ENCODE data around the gene RMDN3. TPM values are rescaled to one million over a fixed set of nuclear protein-coding genes. Genes with fewer than 3 reads are reported as not detected.

Gene RMDN3
- total RNA-seq, 1 donor from 2014 or later = 20.6 TPM

DNA sequence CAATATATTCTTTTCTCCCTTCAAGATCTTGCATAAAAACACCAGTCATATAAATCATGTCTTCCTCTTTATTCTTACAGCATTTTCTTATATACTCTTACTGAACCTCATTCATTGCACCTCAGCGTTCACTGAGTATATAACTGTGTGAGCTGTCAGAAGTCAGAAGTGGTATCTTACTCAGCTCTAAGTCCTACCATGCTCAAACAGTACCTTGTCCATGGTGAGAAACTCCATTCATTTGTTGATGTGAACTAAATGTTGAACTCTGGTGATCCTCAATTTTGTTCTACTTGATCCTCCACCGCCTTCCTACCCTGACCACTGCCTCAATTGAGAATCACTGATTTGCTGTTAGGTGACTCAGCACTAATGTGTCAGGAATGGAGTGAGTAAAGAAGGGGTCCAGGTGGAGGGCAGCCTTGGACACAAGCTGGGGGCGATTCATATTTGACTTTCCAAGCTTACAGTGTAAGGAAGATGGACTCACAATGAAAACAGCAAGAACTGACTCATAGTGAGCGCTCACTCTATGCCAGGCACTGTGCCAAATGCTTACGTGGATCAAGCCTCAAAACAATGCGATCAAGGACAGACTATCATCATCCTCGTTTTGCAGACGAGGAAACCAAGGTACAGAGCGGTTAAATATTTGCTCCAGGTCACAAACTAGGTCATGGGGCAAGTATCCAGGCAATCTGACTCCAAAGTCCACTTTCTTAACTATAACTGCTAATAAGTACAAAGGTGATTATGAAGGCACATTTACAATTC is 38.3 kb upstream of the RMDN3 start:
- TF ChIP-seq, protein P1, sequence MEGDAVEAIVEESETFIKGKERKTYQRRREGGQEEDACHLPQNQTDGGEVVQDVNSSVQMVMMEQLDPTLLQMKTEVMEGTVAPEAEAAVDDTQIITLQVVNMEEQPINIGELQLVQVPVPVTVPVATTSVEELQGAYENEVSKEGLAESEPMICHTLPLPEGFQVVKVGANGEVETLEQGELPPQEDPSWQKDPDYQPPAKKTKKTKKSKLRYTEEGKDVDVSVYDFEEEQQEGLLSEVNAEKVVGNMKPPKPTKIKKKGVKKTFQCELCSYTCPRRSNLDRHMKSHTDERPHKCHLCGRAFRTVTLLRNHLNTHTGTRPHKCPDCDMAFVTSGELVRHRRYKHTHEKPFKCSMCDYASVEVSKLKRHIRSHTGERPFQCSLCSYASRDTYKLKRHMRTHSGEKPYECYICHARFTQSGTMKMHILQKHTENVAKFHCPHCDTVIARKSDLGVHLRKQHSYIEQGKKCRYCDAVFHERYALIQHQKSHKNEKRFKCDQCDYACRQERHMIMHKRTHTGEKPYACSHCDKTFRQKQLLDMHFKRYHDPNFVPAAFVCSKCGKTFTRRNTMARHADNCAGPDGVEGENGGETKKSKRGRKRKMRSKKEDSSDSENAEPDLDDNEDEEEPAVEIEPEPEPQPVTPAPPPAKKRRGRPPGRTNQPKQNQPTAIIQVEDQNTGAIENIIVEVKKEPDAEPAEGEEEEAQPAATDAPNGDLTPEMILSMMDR (conservative IDR thresholded peaks at IDR 0.05; ENCODE audit: low read depth, low read length) = no peak
- no peak overlapping the region for H3K4me3 ChIP-seq (ENCODE audit: low read depth, low read length)
- peak; percentile 92 for DNase-seq (ENCODE audit: low read depth)

DNA sequence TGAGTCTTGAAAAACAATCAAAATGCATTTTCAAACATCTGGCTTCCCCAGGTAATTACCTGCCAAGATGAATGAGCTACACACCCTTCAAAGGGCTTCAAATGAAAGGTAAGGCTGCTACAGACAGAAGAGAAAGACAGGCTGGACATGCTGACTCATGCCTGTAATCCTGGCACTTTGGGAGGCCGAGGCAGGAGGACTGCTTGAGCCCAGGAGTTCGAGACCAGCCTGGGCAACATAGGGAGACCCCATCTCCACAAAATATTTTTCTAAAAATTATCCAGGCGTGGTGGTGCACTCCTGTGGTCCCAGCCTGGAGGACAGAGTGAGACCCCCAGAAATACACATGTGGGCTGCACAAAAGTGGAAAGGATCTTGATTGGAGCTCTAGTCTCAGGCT is 37.3 kb upstream of the RMDN3 start:
- TF ChIP-seq, protein P1 (conservative IDR thresholded peaks at IDR 0.05; ENCODE audit: low read depth, low read length) = no peak
- H3K4me3 ChIP-seq (ENCODE audit: low read depth, low read length) = no peak overlapping the region
- no peak for DNase-seq (ENCODE audit: low read depth)

DNA sequence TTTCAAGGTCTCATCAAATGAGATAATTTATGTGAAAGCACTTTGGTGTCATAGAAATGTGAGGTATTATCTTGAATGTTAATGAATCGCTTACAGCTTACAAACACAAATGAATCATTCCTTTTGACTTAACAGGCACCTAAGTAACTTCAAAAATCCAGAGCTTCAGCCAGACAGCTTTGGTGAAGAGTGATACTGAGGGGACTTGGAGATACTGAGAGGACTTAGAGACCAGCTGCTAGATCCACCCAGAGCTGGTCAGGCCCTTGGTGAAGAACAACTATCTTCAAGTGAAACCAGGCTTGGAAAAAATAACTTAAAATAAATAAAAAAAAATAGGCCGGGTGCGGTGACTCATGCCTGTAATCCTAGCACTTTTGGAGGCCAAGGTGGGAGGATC is 35.7 kb upstream of the RMDN3 start:
- TF ChIP-seq, protein P1 (conservative IDR thresholded peaks at IDR 0.05; ENCODE audit: low read depth, low read length) = no peak
- no peak for DNase-seq (ENCODE audit: low read depth)
- H3K4me3 ChIP-seq (ENCODE audit: low read depth, low read length) = no peak overlapping the region

DNA sequence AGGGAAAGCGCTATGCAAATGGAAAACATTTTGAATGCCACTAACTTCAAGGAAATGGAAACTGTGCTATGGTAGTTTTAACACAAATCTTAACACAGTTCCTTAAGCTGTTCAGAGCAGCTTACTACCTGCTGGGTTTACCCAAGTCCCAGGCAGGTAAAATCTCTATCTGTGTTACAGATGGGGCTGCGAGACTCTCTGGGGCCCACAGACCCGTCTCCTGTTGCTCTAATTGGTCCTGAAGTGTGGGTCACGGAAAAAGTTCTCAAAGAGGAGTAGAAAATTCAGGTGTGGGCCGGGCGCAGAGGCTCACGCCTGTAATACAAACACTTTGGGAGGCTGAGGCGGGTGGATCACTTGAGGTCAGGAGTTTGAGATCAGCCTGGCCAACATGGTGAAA is 34.9 kb upstream of the RMDN3 start:
- TF ChIP-seq, protein P1 (conservative IDR thresholded peaks at IDR 0.05; ENCODE audit: low read depth, low read length) = no peak
- H3K4me3 ChIP-seq (ENCODE audit: low read depth, low read length) = no peak overlapping the region
- DNase-seq (ENCODE audit: low read depth) = no peak

DNA sequence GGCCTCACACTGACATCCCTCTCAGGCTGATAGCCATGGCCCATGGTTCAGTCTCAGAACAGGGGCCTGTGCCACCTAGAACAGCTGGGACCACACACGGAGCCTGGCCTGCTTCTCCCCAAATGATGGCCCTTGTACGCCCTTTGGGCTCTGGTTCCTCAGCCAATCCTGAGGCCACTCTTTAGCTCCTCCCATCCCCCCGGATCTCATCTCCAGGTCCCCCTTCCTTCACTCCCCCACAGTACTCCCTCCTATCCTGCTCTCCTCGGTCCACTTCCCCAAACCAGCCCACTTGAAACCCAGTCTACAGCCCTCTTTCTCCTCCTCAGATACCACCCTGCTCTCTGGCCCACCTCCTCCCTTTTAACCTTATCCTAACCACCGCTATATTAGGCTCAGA is 34.1 kb upstream of the RMDN3 start:
- TF ChIP-seq, protein P1 (conservative IDR thresholded peaks at IDR 0.05; ENCODE audit: low read depth, low read length) = no peak
- no peak for DNase-seq (ENCODE audit: low read depth)
- H3K4me3 ChIP-seq (ENCODE audit: low read depth, low read length) = no peak overlapping the region

DNA sequence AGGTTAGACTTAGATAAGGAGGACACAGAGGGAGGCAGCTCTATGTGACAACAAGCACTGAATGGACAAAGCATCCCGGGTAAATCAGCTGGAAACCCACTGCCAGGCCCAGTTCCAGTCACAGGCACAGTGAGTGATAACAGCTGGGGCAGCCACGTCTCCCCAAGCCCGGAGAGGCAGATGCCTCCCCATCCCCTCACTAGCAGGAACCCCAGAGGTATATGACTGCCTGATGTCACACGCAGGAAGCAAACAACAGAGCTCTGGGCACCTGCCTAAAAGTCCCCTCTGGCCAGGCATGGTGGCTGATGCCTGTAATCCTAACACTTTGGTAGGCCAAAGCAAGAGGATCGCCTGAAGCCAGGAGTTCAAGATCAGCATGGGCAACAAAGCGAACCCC is 32.9 kb upstream of the RMDN3 start:
- TF ChIP-seq, protein P1 (conservative IDR thresholded peaks at IDR 0.05; ENCODE audit: low read depth, low read length) = no peak
- no peak overlapping the region for H3K4me3 ChIP-seq (ENCODE audit: low read depth, low read length)
- no peak for DNase-seq (ENCODE audit: low read depth)

DNA sequence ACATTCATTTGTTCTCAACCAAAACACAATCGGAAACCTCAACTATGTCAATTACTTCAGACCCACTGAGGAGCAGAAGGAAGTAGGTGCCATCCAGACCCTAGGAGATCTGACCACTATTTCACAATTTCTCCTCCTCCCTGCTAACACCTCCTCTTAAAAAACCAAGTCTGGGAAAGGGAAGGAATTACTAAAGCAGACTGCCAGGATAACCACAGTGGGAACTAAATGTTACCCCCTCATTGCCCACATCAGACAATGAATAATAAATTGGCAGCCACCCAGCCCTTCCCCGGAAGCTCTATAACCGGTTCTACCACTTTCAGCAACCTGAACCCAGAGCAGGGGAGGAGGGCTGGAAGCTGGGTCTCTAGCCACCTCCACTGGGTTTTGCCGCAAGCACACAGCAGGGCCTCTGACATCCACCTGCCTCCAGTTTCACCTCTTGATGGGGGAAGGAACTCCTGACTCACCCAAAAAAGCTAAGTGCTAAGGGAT is 32.3 kb upstream of the RMDN3 start:
- H3K4me3 ChIP-seq (ENCODE audit: low read depth, low read length) = no peak overlapping the region
- peak; percentile 91 for DNase-seq (ENCODE audit: low read depth)
- TF ChIP-seq, protein P1 (conservative IDR thresholded peaks at IDR 0.05; ENCODE audit: low read depth, low read length) = no peak

Data from epithelial cell of proximal tubule (primary cell).